A549 (cell line): ENCODE data around the gene RBL1.
"Not testable (repeated sequence)": the region's sequence is repeated elsewhere in the genome, so short reads cannot be mapped to it uniquely, and the experiment has no call there.

Source experiments
- ATOH8 ChIP-seq: fragments of 250-450 bp; sonication (Bioruptor Pico); IDR thresholded peaks from 2 replicates; pipeline ENCODE4 v1.5.0; 2020; ENCODE audit warnings: low read depth, mild to moderate bottlenecking, moderate library complexity
- BCL3 ChIP-seq: fragments of >200 bp; sonication (Bioruptor Twin); formaldehyde crosslinking; IDR thresholded peaks from 3 replicates; pipeline ENCODE4 v1.6.1; 2016
- EP300 ChIP-seq, 2 experiments: fragments of >200 bp; sonication (Bioruptor Twin); formaldehyde crosslinking; IDR thresholded peaks; 2 replicates in 1 of 2; 3 replicates in 1 of 2; pipeline ENCODE4 v1.6.1; 2016 to 2017
- HEYL ChIP-seq: fragments of 250-450 bp; sonication (Bioruptor Pico); IDR thresholded peaks from 2 replicates; pipeline ENCODE4 v1.8.0; 2021; ENCODE audit warnings: mild to moderate bottlenecking, moderate library complexity
- KDM5A ChIP-seq: fragments of 200-600 bp; sonication (generic); IDR thresholded peaks from 2 replicates; pipeline ENCODE4 v1.6.1; 2016; ENCODE audit warnings: antibody characterized with exemption, mild to moderate bottlenecking
- RFX5 ChIP-seq: fragments of 450-650 bp; IDR thresholded peaks from 2 replicates; pipeline ENCODE4 v1.7.1; 2014; ENCODE audit warnings: antibody characterized with exemption, mild to moderate bottlenecking, moderate library complexity
- TF ChIP-seq, protein P1 (sequence below): fragments of >200 bp; sonication (Bioruptor Twin); formaldehyde crosslinking; IDR thresholded peaks from 3 replicates; pipeline ENCODE4 v1.5.1; 2016
- TF ChIP-seq, protein P2 (sequence below): IDR thresholded peaks from 2 replicates; pipeline ENCODE4 v1.6.1; 2012

- TF ChIP-seq, protein P1, sequence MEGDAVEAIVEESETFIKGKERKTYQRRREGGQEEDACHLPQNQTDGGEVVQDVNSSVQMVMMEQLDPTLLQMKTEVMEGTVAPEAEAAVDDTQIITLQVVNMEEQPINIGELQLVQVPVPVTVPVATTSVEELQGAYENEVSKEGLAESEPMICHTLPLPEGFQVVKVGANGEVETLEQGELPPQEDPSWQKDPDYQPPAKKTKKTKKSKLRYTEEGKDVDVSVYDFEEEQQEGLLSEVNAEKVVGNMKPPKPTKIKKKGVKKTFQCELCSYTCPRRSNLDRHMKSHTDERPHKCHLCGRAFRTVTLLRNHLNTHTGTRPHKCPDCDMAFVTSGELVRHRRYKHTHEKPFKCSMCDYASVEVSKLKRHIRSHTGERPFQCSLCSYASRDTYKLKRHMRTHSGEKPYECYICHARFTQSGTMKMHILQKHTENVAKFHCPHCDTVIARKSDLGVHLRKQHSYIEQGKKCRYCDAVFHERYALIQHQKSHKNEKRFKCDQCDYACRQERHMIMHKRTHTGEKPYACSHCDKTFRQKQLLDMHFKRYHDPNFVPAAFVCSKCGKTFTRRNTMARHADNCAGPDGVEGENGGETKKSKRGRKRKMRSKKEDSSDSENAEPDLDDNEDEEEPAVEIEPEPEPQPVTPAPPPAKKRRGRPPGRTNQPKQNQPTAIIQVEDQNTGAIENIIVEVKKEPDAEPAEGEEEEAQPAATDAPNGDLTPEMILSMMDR, result not testable (repeated sequence)
- TF ChIP-seq RFX5; EP300 (IDR thresholded peaks at IDR 0.05); BCL3; ATOH8 (CRISPR knock-in tag); HEYL (CRISPR knock-in tag); KDM5A: not testable (repeated sequence)
- TF ChIP-seq, protein P2, sequence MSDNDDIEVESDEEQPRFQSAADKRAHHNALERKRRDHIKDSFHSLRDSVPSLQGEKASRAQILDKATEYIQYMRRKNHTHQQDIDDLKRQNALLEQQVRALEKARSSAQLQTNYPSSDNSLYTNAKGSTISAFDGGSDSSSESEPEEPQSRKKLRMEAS, result not testable (repeated sequence)
These were observed 128.8 kb downstream of the RBL1 start for GRCh38 chr20:36966965-36967364.
